ENCODE data around the gene STK4. TPM values are rescaled to one million over a fixed set of nuclear protein-coding genes. Genes with fewer than 3 reads are reported as not detected.

Gene STK4
- total and polyA plus RNA-seq, 2 donors from 2014 or later: 4.3 to 41.0 TPM

DNA sequence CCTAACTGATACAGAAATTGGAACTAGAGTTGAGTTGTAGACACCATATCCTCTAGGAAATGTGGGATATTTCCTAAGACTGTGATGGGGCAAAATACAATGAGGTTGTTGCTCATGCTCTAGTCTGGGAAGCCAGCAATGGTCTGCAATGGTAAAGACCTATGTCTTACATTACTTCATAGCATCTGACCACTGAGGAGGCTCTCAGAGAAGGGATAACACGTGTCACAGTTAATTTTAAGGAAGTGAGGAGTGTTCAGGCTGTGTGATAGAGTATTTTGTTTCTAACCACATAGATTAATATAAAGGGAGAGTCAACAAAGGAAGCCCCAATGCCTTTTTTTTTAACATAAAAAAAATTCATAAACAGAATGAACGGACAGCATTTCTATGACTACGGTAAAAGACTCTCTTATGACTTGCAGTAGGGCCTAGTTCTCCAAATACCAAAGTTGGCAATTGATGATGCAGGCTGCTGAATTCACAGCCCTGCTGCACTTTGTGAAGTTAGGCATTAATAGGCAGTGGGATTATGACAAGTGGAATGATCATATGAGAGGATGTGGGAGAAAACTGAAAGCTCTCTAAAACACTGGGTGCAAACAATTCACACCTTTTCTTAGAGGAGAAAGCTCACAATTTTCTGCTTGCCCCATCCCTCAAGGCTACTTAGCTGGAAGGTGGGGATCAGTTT lies 120.9 kb downstream of the STK4 start:
- no peak for FAIRE-seq
- no peak overlapping the region for H3K9ac ChIP-seq (ENCODE audit: low read length in 3 of 3)
- H3K9me3 ChIP-seq (ENCODE audit: control insufficient read depth in 2 of 3, insufficient read depth in 1 of 3, low read length in 3 of 3): peaks cover 0 to 7% (median 0%) of the 10 kb centered on the region in 3 donors
- no peak overlapping the region for H3K4me3 ChIP-seq (ENCODE audit: low read length in 3 of 3)
- H3K27ac ChIP-seq (ENCODE audit: low read depth in 2 of 2, low read length in 2 of 2): no peak overlapping the region
- H3K4me1 ChIP-seq (ENCODE audit: control insufficient read depth in 2 of 3, insufficient read depth in 2 of 3, low read depth in 1 of 3, low read length in 3 of 3): no peaks in the 10 kb centered on the region
- H3K36me3 ChIP-seq (ENCODE audit: control insufficient read depth in 2 of 3, insufficient read depth in 3 of 3, low read length in 3 of 3): no peaks in the 10 kb centered on the region
- no peak for DNase-seq
- no peaks in the 10 kb centered on the region for H3K27me3 ChIP-seq (ENCODE audit: control insufficient read depth, insufficient read depth, low read length)
- TF ChIP-seq, protein P1, sequence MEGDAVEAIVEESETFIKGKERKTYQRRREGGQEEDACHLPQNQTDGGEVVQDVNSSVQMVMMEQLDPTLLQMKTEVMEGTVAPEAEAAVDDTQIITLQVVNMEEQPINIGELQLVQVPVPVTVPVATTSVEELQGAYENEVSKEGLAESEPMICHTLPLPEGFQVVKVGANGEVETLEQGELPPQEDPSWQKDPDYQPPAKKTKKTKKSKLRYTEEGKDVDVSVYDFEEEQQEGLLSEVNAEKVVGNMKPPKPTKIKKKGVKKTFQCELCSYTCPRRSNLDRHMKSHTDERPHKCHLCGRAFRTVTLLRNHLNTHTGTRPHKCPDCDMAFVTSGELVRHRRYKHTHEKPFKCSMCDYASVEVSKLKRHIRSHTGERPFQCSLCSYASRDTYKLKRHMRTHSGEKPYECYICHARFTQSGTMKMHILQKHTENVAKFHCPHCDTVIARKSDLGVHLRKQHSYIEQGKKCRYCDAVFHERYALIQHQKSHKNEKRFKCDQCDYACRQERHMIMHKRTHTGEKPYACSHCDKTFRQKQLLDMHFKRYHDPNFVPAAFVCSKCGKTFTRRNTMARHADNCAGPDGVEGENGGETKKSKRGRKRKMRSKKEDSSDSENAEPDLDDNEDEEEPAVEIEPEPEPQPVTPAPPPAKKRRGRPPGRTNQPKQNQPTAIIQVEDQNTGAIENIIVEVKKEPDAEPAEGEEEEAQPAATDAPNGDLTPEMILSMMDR (IDR thresholded peaks at IDR 0.05; ENCODE audit: borderline replicate concordance, extremely low read depth, insufficient read depth): no peak
- intact Hi-C loops (cut with DNase I): no loop called here

DNA sequence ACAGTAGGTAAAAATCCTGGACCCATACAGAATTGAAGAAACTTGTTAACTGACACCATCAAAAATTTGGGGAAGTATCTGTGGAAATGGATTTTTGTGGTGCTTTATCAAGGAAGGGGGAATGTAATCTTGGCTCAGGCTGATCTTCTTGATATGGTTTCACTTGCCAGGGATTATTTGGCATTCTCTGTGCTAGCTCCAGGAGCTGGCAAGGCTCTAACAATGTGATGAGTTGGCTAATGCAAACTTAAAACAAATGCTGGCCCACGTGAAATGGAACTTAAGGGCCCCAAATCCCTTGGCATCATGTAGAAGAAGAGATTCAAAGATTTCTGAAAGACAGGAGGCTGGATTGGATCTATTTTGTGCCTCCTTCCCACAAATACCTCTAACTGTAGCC lies 121.5 kb downstream of the STK4 start:
- DNase-seq (no peak), FAIRE-seq (no peak)
- Histone ChIP-seq H3K9ac (ENCODE audit: low read length in 3 of 3) (no peak overlapping the region), H3K27ac (ENCODE audit: low read depth in 2 of 2, low read length in 2 of 2) (no peak overlapping the region), H3K36me3 (ENCODE audit: control insufficient read depth in 2 of 3, insufficient read depth in 3 of 3, low read length in 3 of 3) (no peaks in the 10 kb centered on the region), H3K4me3 (ENCODE audit: low read length in 3 of 3) (no peak overlapping the region), H3K27me3 (ENCODE audit: control insufficient read depth, insufficient read depth, low read length) (no peaks in the 10 kb centered on the region), H3K4me1 (ENCODE audit: control insufficient read depth in 2 of 3, insufficient read depth in 2 of 3, low read depth in 1 of 3, low read length in 3 of 3) (no peaks in the 10 kb centered on the region), H3K9me3 (ENCODE audit: control insufficient read depth in 2 of 3, insufficient read depth in 1 of 3, low read length in 3 of 3) (peaks cover 0 to 2% (median 0%) of the 10 kb centered on the region in 3 donors)
- intact Hi-C loops (cut with DNase I): no loop called here
- TF ChIP-seq, protein P1 (IDR thresholded peaks at IDR 0.05; ENCODE audit: borderline replicate concordance, extremely low read depth, insufficient read depth): no peak

DNA sequence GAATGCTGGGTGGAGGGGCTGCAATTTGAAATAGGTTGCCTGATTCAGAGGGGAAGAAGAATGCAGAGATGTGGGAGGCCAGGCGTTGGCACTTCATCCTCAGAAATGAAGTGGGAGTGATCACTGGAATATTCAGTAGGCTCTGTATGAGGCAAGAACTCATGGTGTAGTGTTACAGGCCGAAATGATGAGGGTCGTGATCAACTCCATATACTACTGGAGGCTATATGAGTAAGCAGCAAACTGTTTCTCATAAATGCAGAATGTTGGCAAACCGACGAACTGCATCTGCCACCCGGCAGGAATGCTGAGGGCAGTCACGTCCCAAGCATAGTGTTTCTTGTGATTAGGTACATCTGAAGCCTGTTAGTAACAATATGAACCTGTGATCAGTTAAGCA lies 121.9 kb downstream of the STK4 start:
- intact Hi-C loops (cut with DNase I): no loop called here
- Histone ChIP-seq H3K27ac (ENCODE audit: low read depth in 2 of 2, low read length in 2 of 2) (no peak overlapping the region), H3K9me3 (ENCODE audit: control insufficient read depth in 2 of 3, insufficient read depth in 1 of 3, low read length in 3 of 3) (no peaks in the 10 kb centered on the region), H3K4me3 (ENCODE audit: low read length in 3 of 3) (no peak overlapping the region), H3K4me1 (ENCODE audit: control insufficient read depth in 2 of 3, insufficient read depth in 2 of 3, low read depth in 1 of 3, low read length in 3 of 3) (no peaks in the 10 kb centered on the region), H3K27me3 (ENCODE audit: control insufficient read depth, insufficient read depth, low read length) (no peaks in the 10 kb centered on the region), H3K36me3 (ENCODE audit: control insufficient read depth in 2 of 3, insufficient read depth in 3 of 3, low read length in 3 of 3) (no peaks in the 10 kb centered on the region), H3K9ac (ENCODE audit: low read length in 3 of 3) (no peak overlapping the region)
- peak in 3 of 5 donors; percentile 26 to 52 (median 32) for DNase-seq
- no peak for FAIRE-seq
- TF ChIP-seq, protein P1 (IDR thresholded peaks at IDR 0.05; ENCODE audit: borderline replicate concordance, extremely low read depth, insufficient read depth): no peak

Measured in kidney (tissue), 14 donors.